ENCODE measurements around the gene CDH22.

Gene CDH22

DNA sequence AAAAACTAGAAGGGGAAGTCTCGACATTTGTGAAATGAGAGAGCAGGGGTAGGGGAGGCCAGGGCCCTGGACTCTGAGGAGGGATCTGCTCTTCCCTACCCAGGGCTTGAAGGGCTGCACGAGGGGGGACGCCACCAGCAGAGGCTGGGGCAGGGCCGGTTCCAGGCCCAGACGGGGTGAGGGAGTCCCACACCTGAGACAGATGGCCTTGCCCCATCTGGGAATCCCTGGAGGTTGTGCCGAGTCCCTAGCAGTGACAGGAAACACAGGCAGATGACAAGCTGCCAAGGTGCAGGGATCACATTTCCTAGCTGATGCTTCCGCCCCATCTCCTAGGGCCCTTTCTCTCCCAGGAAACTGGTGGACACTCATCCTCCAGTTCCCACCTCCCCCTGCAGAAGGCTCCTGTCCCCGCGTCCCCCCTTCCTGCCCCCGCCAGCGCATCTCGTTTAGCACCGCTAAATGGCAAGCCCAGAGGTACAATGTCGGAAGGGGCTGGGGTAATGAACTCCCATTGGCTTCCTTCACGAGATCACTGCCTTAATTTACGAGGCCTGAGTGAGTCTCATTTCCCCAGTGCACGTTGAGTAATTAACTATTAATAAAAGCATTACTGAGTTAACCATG lies 35.2 kb upstream of the CDH22 start:
- no peak for DNase-seq

DNA sequence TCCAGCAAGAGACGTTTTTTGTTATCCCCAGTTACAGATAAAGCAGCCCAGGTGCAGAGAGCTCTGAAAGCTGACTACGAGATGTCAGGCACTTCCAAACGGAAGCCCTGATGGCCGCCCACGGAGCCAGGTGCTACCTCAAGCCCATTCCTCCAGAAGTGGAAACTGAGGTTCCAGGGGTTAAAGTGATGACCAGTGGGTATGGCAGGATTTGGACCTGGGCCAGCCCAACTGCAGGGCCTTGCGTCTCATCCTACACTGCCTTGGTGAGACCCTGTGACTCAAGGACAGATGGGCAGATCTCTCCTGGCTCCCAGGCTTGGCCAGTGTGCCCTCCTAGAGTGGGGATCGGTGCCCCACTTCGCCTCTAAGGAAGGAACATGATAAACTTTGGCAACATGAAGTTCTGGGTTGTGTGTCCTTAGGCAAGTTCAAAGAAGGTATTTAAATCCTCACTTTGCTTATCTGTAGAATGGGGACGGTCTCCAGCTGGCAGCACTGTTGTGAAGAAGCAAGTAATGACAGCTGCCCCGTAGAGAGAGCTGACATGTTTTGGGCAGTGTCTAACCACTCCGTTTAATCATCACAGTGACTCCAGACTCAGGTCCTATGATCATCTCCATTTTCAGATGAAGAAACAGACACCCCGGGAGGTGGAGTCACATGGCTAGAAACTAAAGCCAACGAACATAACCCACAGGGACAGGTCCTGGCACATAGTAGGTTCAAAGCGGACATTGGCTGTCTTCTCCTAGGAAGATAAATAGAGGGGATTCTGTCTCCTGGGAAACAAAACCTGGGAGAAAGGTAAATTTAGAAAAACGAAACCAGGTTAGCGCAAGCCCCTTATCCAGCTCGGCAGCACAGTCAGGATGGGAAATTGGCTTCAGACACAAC lies 34.4 kb upstream of the CDH22 start:
- no peak for DNase-seq

DNA sequence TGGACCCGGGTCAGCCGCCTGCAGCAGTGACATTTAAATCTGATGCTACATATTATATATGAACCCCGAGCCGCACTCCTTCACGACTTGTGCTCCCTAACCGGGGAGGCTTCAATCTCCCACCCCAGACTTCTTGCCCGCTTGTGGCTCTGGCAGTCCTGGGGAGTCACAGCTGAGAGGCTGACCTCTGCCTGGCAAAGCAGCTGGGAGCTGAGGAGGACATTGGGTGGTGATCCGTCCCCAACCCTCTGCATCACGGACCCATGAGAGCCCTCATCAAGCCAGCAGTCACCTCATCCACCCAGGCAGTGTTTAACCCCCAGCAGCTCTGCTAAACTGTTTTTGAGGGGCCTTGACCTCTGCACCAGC lies 33.7 kb upstream of the CDH22 start:
- no peak for DNase-seq

DNA sequence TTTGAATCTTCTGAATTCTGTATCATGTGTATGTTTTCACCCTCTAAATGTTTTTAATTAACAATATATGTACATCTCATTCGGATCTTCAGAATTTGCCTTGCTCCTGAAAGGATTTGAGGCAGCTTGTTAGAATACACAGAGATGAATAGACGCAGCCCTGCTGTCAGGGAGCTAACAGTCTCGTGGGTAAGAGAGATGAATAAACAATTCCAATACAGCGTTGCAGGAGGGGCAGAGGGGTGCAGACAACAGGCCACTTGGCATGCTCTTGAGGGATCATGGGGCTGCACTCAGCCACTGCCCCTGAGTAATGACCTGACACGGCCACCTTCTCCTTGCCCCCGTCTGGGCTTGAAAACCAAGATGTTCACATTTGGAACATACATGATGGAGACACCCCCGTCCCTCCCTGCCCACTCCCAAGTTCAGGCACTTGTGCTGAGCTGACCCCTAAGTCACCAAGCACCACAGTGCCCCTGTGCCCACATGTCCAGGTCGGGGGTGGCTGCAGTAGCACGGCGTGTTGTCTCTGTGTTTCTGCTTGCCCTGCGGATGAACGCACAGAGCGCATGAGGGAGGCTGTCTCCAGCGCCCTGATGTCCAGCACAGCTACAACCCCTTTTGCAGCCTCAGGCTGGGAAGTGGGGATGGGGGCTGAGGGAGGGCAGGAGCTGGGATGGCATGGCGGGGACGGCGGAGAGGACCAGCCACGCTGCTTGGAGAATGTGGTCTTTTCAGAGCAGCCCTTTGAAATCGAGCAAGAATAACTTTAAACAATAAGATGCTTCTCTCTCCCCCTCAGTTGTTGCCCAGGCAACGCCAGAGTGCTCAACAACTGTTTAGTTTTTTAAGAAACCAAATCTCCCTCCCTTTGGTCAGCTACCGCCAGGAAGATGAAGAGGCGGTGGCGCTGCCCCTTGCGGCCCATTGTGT lies 33.0 kb upstream of the CDH22 start:
- no peak for DNase-seq

GRCh38 chr20:46339037-46339436 lies 30.7 kb upstream of the CDH22 start:
- no peak for DNase-seq

GRCh38 chr20:46336735-46337134 lies 28.4 kb upstream of the CDH22 start:
- DNase-seq: no peak

DNA sequence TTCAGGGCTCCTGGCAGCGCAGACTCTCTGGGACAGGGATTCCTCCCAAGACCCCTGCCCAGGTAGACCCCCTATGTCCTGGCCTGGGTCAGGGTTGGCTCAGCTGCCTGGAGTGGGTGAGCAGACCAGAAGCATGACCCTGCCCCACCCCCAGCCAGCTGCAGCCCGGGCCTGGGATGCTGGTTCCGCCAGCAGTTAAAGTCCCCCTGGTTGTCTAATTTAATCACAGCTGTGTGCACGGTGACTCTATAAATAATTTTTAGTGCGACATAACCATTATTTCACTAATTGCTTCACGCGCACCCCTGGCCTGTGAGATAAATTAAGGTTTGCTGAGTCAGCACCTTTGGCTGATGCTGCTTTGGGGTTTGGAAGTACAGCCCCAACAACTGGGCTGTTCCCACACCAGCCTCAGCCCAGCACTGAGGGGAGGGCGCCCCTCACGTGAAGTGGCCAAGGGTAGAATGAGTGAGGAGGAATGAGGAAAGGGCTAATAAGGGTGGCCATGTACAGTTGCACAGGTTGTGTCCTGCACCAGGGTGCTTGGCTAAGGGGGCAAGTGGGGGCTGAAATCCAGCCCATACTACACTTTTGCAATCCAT lies 26.1 kb upstream of the CDH22 start:
- no peak for DNase-seq

- no peak for DNase-seq
Measured at GRCh38 chr20:46333161-46333991, 25.1 kb upstream of the CDH22 start.

- no peak for DNase-seq
Measured at GRCh38 chr20:46332373-46333160, 24.3 kb upstream of the CDH22 start.

DNA sequence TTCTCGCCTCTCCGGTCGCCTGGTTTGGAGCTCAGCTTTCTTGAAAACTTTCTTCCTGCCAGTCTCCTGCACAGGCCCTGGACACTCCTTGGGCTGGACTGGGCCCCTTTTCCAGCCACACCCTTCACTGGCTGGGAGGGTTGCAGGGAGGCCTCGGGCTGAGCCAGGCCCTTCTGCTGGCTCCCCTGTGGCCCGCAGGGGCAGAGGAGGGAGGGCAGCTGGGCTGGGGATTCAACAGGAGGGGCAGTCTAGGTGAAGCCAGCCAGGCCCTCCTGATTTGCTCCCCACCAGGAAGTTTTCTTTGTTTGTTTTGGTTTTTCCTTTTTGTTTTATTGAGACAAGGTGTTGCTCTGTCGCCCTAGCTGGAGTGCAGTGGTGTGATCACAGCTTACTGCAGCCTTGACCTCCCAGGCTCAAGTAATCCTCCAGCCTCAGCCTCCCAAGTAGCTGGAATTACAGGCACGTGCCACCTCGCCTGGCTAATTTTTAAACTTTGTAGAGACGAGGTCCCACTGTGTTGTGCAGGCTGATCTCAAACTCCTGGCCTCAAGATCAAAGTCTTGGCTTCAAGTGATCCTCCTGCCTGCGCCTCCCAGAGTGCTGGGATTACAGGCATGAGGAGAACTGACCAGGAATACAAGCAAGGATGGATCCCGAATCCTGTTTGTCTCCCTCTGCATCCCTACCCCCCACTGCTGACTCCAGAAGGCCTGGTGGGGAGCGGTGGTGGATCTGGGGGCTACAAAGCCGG lies 23.5 kb upstream of the CDH22 start:
- DNase-seq: no peak

GRCh38 chr20:46330831-46331371 lies 22.6 kb upstream of the CDH22 start:
- DNase-seq: no peak

GRCh38 chr20:46330072-46330763 lies 21.9 kb upstream of the CDH22 start:
- no peak for DNase-seq

DNA sequence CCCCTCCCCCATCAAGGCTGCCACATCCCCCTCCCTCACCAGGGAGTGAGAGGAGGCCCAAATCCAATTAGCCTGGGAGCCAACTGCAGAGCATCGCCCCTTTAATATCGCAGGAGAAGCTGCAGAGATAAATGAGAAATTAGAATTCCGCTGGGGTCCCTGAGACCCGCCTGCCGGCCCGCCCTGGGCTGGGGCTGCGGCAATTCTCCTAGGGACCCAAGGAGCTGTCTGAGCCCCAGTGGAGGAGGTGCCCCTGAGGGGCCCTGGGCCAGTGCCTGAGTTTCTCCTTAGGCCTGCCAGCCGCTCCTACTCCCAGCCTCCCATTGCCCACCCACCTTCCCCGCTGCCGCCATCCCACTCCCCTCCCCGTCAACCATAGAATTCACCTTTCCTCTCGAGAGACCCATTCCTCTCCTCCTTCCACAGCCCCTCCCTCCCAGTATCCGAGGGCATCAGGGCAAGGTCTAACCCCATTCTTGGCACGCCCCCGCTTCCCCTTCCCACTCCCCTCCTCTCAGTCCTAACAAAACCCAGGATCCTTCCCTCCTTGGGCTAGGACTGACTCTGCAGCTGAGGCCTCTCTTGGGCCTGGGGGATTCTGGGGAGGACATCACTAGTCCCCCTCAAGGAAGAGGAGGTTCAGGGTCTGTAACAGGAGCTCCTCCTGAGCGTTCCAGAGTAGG lies 20.0 kb upstream of the CDH22 start:
- DNase-seq: no peak

DNA sequence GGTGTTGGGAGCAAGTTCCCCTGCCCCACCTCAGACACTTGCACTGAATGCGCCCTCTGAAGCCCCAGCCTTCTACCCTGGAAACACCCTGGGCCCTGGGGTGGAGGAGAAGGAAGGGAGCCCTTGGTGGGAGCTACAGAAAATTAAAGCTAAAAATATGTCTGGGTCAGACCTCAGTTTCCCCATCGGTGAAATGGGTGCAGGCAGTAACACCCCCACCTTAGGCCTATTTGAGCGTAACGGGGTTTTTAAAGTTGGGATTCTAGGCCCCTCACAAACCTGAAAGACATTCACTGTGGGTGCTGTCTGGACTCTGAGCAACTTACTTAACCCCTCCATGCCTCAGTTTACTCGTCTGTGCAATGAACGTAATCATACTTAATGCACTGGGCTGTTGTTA lies 19.3 kb upstream of the CDH22 start:
- no peak for DNase-seq

DNA sequence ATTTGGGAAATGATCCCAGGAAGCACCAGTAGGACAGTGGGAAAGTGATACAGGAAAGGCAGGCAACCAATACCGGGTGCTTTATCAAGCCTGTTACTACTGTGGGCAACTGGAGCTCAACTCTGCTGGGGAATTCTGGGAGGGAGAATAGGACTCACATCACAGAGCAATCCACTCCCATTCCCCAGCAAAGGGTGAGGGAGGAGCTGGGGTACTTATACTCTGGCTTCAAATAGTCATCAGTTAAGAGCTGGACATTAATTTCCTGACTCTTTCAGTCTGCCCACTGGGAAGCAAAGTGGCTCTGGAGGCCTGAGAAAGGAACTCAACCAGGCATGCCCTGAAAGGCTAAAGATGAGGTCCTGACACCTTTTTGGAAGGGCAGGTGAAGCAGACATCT lies 17.5 kb upstream of the CDH22 start:
- no peak for DNase-seq

DNA sequence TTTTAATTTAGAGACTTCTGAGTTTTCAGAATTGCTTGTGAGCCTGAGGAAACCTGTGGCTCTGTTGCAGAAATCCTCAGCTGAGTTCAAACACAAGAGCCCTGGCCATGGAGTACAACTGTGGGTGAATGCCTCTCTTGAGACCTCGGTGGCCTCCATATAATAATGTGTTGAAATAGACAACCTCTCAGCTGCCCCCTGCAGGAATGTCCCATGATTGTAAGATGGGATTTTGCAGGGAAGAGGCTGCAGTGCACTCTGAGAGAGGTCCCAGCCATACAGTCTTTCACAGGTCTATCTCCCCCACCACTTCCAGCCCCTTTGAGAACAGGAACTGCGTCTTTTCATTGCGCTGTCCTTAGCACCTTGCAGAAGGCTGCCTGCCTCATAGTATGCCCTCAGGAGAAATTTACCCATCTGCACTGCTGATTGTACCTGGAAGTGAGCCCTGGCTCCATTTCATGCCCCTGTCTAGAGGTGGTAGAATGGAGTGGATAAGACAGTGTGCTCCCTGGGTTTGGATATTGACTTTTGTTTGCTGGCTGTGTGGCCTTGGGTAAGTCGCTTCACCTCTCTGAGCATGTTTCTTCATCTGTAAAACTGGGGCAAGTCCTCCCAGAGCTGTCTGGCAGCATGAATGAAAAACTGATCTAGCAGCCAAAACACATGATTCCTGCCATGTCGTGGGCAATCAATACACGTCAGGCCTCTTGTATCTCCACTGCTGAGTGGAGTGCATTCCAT lies 16.8 kb upstream of the CDH22 start:
- DNase-seq: no peak

- no peak for DNase-seq
Measured at GRCh38 chr20:46324379-46324778, 16.1 kb upstream of the CDH22 start.

DNA sequence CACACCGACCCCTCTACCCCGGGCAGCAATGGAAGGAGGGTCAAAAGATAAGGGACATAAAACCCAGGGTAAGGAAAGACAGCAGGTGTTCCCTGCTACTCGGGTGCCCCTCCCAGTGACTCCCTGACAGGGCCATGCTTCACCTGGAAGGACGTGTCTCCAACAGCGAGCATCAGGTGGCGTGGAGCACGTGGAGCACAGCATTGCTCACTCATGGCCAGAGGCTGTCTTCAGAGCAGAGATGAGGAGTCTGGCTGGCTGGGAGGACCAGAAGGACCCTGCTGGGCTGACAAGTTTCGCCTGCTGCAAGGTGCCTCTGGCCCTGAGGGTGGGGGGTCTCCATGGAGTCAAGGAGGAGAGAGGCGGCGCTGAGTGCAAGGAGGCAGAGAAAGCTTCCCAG lies 15.3 kb upstream of the CDH22 start:
- DNase-seq: no peak
